Tibial artery (tissue), 4 donors: Measurements from ENCODE around the gene TMEM171.
A peak's percentile ranks its signal among the peaks of the same experiment; 100 is the strongest.

Experiments
- DNase-seq, 2 donors: peaks; one replicate each; pipeline ENCODE4 v3.0.0-alpha.2; 2019
- H3K27ac ChIP-seq, 2 donors: fragments of 200-600 bp; sonication (generic) in 1 of 2; 1 replicate in 1 of 2; 2 replicates in 1 of 2; pipeline ENCODE4 v1.5.1; 2018 to 2019; ENCODE audit warnings: mild to moderate bottlenecking in 1 of 2
- H3K27me3 ChIP-seq, 2 donors: fragments of 200-600 bp; sonication (generic) in 1 of 2; one replicate each; pipeline versions ENCODE4 v1.5.1 to v1.6.0; 2016 to 2019
- H3K36me3 ChIP-seq, 3 donors: fragments of 200-600 bp; sonication (generic) in 2 of 3; one replicate each; pipeline ENCODE4 v1.5.1; 2016 to 2019; ENCODE audit warnings: mild to moderate bottlenecking in 2 of 3
- H3K4me1 ChIP-seq, 4 donors: fragments of 200-600 bp; sonication (generic) in 2 of 4; 1 replicate in 3 of 4; 2 replicates in 1 of 4; pipeline ENCODE4 v1.5.1; 2016 to 2019
- H3K4me3 ChIP-seq, 2 donors: fragments of 200-600 bp; sonication (generic) in 1 of 2; 1 replicate in 1 of 2; 2 replicates in 1 of 2; pipeline ENCODE4 v1.5.1; 2018 to 2019; ENCODE audit warnings: mild to moderate bottlenecking in 2 of 2
- H3K9me3 ChIP-seq, 3 donors: fragments of 200-600 bp; sonication (generic) in 1 of 3; one replicate each; pipeline ENCODE4 v1.5.1; 2016 to 2019
- CTCF ChIP-seq, 2 experiments: fragments of 200-600 bp in 1 of 2; fragments of 450-650 bp in 1 of 2; IDR thresholded peaks; one replicate each; pipeline ENCODE4 v1.5.1; 2017 to 2019; ENCODE audit warnings: antibody characterized with exemption in 2 of 2, mild to moderate bottlenecking in 1 of 2, moderate library complexity in 1 of 2
- intact Hi-C: fragments of 100-400 bp; cut with DNase I; formaldehyde crosslinking; loops from one replicate; pipeline ENCODE4 v1.15.0; 2023; ENCODE audit warnings: low total_unique reads

The TMEM171 gene

GRCh38 chr5:73121119-73121463 lies 716 bp downstream of the TMEM171 start:
- no peak for TF ChIP-seq CTCF (IDR thresholded peaks at IDR 0.05)
- H3K9me3 ChIP-seq, result no peaks in the 10 kb centered on the region

GRCh38 chr5:73122875-73123810 lies 2.8 kb downstream of the TMEM171 start:
- Histone ChIP-seq H3K36me3 (no peaks in the 10 kb centered on the region), H3K4me3 (no peak overlapping the region), H3K27me3 (peaks cover 0 to 51% of the 10 kb centered on the region in 2 donors), H3K4me1 (peaks cover 0 to 15% (median 11%) of the 10 kb centered on the region in 4 donors), H3K27ac (no peak overlapping the region), H3K9me3 (no peaks in the 10 kb centered on the region)
- intact Hi-C loops, result no loop called here
- no peak for TF ChIP-seq CTCF (IDR thresholded peaks at IDR 0.05)
- DNase-seq, result no peak

More at GRCh38 chr5:73121119-73121463, 716 bp downstream of the TMEM171 start:
- DNase-seq, result no peak
- no peak overlapping the region for H3K27ac ChIP-seq
- H3K27me3 ChIP-seq, result peaks cover 0 to 51% of the 10 kb centered on the region in 2 donors
- peak overlapping the region in 1 of 2 donors; percentile 58 for H3K4me3 ChIP-seq
- peaks cover 0 to 15% (median 11%) of the 10 kb centered on the region in 4 donors for H3K4me1 ChIP-seq
- intact Hi-C loops, result no loop called here
- no peaks in the 10 kb centered on the region for H3K36me3 ChIP-seq

GRCh38 chr5:73125289-73125688 lies 4.9 kb downstream of the TMEM171 start:
- H3K27me3 ChIP-seq, result peaks cover 0 to 39% of the 10 kb centered on the region in 2 donors
- no peaks in the 10 kb centered on the region for H3K36me3 ChIP-seq
- DNase-seq, result no peak
- no peak overlapping the region for H3K27ac ChIP-seq
- intact Hi-C loops, result no loop called here
- H3K4me3 ChIP-seq, result no peak overlapping the region
- H3K9me3 ChIP-seq, result no peaks in the 10 kb centered on the region
- TF ChIP-seq CTCF (IDR thresholded peaks at IDR 0.05), result no peak
- H3K4me1 ChIP-seq, result peaks cover 0 to 8% (median 6%) of the 10 kb centered on the region in 4 donors

- H3K4me1 ChIP-seq, result no peaks in the 10 kb centered on the region
- no peaks in the 10 kb centered on the region for H3K9me3 ChIP-seq
- H3K36me3 ChIP-seq, result no peaks in the 10 kb centered on the region
- H3K4me3 ChIP-seq, result no peak overlapping the region
- peaks cover 0 to 31% of the 10 kb centered on the region in 2 donors for H3K27me3 ChIP-seq
- intact Hi-C loops, result no loop called here
- no peak for DNase-seq
- no peak for TF ChIP-seq CTCF (IDR thresholded peaks at IDR 0.05)
- no peak overlapping the region for H3K27ac ChIP-seq
Measured at GRCh38 chr5:73126381-73126780, 6.0 kb downstream of the TMEM171 start.

- intact Hi-C loops, result no loop called here
- no peak for TF ChIP-seq CTCF (IDR thresholded peaks at IDR 0.05)
- no peak overlapping the region for H3K27ac ChIP-seq
- H3K36me3 ChIP-seq, result no peaks in the 10 kb centered on the region
- peaks cover 0 to 28% of the 10 kb centered on the region in 2 donors for H3K27me3 ChIP-seq
- H3K4me1 ChIP-seq, result no peaks in the 10 kb centered on the region
- H3K9me3 ChIP-seq, result no peaks in the 10 kb centered on the region
- DNase-seq, result no peak
- H3K4me3 ChIP-seq, result no peak overlapping the region
Measured at GRCh38 chr5:73126957-73127356, 6.6 kb downstream of the TMEM171 start.
